A673 (cell line): ENCODE measurements around the gene ERC1. TPM values are rescaled to one million over a fixed set of nuclear protein-coding genes. Genes with fewer than 3 reads are reported as not detected.

Experiments
- BruUV-seq: library from RNA; stranded (reverse); fragments of 400-500 nt; replicated peaks from 2 replicates; lab custom pipeline; 2021; lab: Mats Ljungman, UMichigan
- CTCF ChIA-PET: fragments of 300-600 bp; sonication (Branson Sonifier 250); formaldehyde crosslinking; loops from one replicate; lab custom pipeline; 2022; ENCODE audit warnings: antibody characterized with exemption; lab: Charles Lee
- POLR2A ChIA-PET: fragments of 300-600 bp; sonication (Branson Sonifier 250); formaldehyde crosslinking; loops from one replicate; lab custom pipeline; 2022; ENCODE audit warnings: antibody characterized with exemption; ENCODE audit not compliant: low non-redundant PET; lab: Charles Lee
- DNase-seq: peaks from one replicate; pipeline ENCODE4 v3.0.0-alpha.2; 2015; ENCODE audit warnings: low spot score
- H3K27ac ChIP-seq: fragments of 200-600 bp; sonication (generic); 2 replicates; pipeline ENCODE4 v1.5.1; 2016; ENCODE audit warnings: mixed run types, low read depth, mild to moderate bottlenecking, mixed read lengths, antibody characterized with exemption, low read length; ENCODE audit not compliant: poor library complexity, severe bottlenecking
- H3K27me3 ChIP-seq: fragments of 200-600 bp; sonication (generic); replicated peaks from 2 replicates; pipeline ENCODE4 v1.6.1; 2017; ENCODE audit warnings: mixed run types, low read depth, mild to moderate bottlenecking, mixed read lengths, antibody characterized with exemption, low read length; ENCODE audit not compliant: insufficient read depth, poor library complexity
- H3K36me3 ChIP-seq: fragments of 200-600 bp; sonication (generic); 2 replicates; pipeline ENCODE4 v1.6.1; 2016; ENCODE audit warnings: mixed run types, mild to moderate bottlenecking, mixed read lengths, antibody characterized with exemption, low read length; ENCODE audit not compliant: insufficient read depth, poor library complexity, severe bottlenecking
- H3K4me1 ChIP-seq: fragments of 200-600 bp; sonication (generic); 2 replicates; pipeline ENCODE4 v1.6.1; 2017; ENCODE audit warnings: mixed run types, mild to moderate bottlenecking, mixed read lengths, antibody characterized with exemption, low read length; ENCODE audit not compliant: insufficient read depth, poor library complexity, severe bottlenecking
- H3K4me3 ChIP-seq: fragments of 200-600 bp; sonication (generic); 2 replicates; pipeline ENCODE4 v1.5.1; 2016; ENCODE audit warnings: low read depth, mixed run types, mild to moderate bottlenecking, mixed read lengths, low read length; ENCODE audit not compliant: poor library complexity, severe bottlenecking
- H3K9me3 ChIP-seq: fragments of 200-600 bp; sonication (generic); 2 replicates; pipeline ENCODE4 v1.6.1; 2016; ENCODE audit warnings: mixed run types, low read depth, mild to moderate bottlenecking, mixed read lengths, antibody characterized with exemption, low read length; ENCODE audit not compliant: poor library complexity, severe bottlenecking
- EZH2 ChIP-seq: fragments of 200-600 bp; sonication (generic); IDR thresholded peaks from 2 replicates; pipeline ENCODE4 v1.6.1; 2017; ENCODE audit warnings: borderline replicate concordance, low read depth, mild to moderate bottlenecking, mixed read lengths, antibody characterized with exemption, low read length; ENCODE audit not compliant: poor library complexity, severe bottlenecking
- intact Hi-C: fragments of 100-400 bp; cut with micrococcal nuclease; formaldehyde crosslinking; loops from one replicate; pipeline ENCODE4 v1.10.0; 2022; ENCODE audit not compliant: unreplicated experiment
- total RNA-seq: library from RNA; stranded (reverse); gene quantifications from 2 replicates; pipeline ENCODE4 v1.2.3, GENCODE V29; 2021
- TF ChIP-seq, protein P1 (sequence below): fragments of 300-800, 200-600 bp; sonication (generic); conservative IDR thresholded peaks from 2 replicates; pipeline ENCODE4 v1.5.1; 2017; ENCODE audit warnings: low read depth, mild to moderate bottlenecking, antibody characterized with exemption, low read length, moderate library complexity, mixed read lengths

ERC1 gene
- total RNA-seq, 1 experiment from 2014 or later = 60.7 TPM

DNA sequence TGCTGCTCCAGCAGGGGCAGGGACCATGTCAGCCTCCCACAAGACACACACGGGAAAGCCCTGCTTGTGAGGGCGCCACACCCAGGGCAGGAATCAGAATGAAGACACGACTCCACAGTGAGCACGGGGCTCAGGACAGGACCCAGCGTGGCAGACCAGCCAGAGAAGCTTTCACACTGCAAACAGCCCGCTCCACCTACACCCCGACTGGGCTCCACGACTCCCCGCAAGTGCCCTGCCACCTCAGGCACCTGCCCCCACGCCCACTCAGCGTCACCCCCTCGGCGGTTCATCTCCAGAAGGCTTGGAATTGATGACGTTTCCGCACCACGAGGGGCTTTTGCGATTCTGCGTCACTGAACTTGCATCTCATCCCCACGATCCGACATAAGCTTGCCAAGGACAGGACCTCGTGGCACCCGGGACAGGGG lies 512.3 kb downstream of the ERC1 start:
- no peak overlapping the region for H3K4me3 ChIP-seq
- no peaks in the 10 kb centered on the region for H3K4me1 ChIP-seq
- intact Hi-C loops = no loop called here
- no peak overlapping the region for H3K27ac ChIP-seq
- no peaks in the 10 kb centered on the region for H3K27me3 ChIP-seq
- TF ChIP-seq, protein P1, sequence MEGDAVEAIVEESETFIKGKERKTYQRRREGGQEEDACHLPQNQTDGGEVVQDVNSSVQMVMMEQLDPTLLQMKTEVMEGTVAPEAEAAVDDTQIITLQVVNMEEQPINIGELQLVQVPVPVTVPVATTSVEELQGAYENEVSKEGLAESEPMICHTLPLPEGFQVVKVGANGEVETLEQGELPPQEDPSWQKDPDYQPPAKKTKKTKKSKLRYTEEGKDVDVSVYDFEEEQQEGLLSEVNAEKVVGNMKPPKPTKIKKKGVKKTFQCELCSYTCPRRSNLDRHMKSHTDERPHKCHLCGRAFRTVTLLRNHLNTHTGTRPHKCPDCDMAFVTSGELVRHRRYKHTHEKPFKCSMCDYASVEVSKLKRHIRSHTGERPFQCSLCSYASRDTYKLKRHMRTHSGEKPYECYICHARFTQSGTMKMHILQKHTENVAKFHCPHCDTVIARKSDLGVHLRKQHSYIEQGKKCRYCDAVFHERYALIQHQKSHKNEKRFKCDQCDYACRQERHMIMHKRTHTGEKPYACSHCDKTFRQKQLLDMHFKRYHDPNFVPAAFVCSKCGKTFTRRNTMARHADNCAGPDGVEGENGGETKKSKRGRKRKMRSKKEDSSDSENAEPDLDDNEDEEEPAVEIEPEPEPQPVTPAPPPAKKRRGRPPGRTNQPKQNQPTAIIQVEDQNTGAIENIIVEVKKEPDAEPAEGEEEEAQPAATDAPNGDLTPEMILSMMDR = no peak
- no peak for TF ChIP-seq EZH2
- no peak for DNase-seq
- BruUV-seq = no TSS peak
- POLR2A ChIA-PET = no interaction called here
- no peaks in the 10 kb centered on the region for H3K36me3 ChIP-seq
- no peaks in the 10 kb centered on the region for H3K9me3 ChIP-seq
- CTCF ChIA-PET = no interaction called here

DNA sequence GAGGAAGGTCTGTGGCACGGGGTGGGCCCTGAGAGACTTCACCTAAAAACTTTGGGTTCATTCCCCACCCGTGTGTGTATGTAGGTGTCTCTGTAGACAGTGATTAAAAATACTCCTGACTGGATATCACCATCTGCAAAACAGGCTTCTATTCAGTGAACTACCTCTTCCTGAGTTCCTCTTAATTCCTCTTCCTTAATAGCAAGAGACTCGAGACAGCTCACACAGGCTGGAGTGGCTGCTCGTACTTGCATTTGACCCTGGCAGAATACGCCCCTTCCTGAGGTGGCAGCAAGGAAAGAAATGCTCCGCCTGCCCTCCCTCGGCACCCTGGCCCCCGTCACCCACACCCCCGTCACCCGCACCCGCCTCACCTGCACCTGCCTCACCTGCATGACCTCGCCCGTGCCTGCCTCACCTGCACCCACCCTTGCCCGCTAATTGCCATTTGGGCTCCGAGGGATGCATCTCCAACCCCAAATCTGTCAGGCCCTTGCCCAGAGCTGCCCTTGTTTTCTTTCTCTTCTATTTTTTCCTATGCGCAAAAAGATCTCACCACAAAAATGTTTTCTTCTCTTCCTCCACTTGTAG lies 513.4 kb downstream of the ERC1 start:
- TF ChIP-seq EZH2 = no peak
- TF ChIP-seq, protein P1 = no peak
- POLR2A ChIA-PET = no interaction called here
- Histone ChIP-seq H3K4me3 (no peak overlapping the region), H3K4me1 (no peaks in the 10 kb centered on the region), H3K27ac (no peak overlapping the region), H3K27me3 (no peaks in the 10 kb centered on the region), H3K36me3 (no peaks in the 10 kb centered on the region), H3K9me3 (no peaks in the 10 kb centered on the region)
- DNase-seq = no peak
- no TSS peak for BruUV-seq
- CTCF ChIA-PET = no interaction called here
- intact Hi-C loops = no loop called here

DNA sequence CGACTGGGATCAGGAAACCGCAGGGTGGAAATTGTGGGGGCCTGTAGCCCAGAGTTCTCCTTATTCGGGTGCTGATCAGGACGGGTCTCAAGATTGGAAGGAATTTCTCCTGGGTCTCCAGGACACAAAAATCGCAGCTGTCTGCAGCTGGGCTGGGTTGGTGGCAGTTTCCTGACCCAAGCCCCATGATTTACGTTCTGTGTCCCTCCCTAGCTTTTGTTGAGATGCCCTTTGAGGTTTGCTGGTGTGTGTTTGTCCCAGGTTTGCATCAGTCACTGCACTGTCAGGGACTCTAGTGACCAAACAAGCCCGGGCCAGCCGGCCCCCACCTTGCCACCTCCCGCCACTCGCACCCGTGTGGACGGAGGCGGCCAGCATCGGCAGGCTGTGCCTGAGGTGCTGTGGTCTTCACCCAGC lies 513.9 kb downstream of the ERC1 start:
- ChIA-PET CTCF (no interaction called here), POLR2A (no interaction called here)
- no TSS peak for BruUV-seq
- no peaks in the 10 kb centered on the region for H3K9me3 ChIP-seq
- intact Hi-C loops = no loop called here
- no peak for TF ChIP-seq EZH2
- TF ChIP-seq, protein P1 = no peak
- no peaks in the 10 kb centered on the region for H3K27me3 ChIP-seq
- no peak overlapping the region for H3K27ac ChIP-seq
- no peak overlapping the region for H3K4me3 ChIP-seq
- no peaks in the 10 kb centered on the region for H3K4me1 ChIP-seq
- no peaks in the 10 kb centered on the region for H3K36me3 ChIP-seq
- no peak for DNase-seq
